ENCODE measurements around the gene SPA17.

The SPA17 gene

GRCh38 chr11:124717786-124718651 lies 44.3 kb downstream of the SPA17 start:
- no peak overlapping the region for H3K27ac ChIP-seq
- H3K9me3 ChIP-seq: no peaks in the 10 kb centered on the region
- H3K27me3 ChIP-seq: peaks cover 47% of the 10 kb centered on the region
- peak overlapping the region; percentile 61 for H3K4me3 ChIP-seq
- H3K4me2 ChIP-seq: peak overlapping the region; percentile 97
- TF ChIP-seq Cebpa-rat (IDR thresholded peaks at IDR 0.05): no peak
- no peak overlapping the region for H3K9ac ChIP-seq
- H3K4me1 ChIP-seq: peaks cover 71% of the 10 kb centered on the region
- H3K36me3 ChIP-seq: no peaks in the 10 kb centered on the region
- H4K20me1 ChIP-seq: peaks cover 17% of the 10 kb centered on the region; the same call in 1 of the 2 replicates

- Histone ChIP-seq H3K4me3 (no peak overlapping the region), H3K9me3 (no peaks in the 10 kb centered on the region), H3K27ac (no peak overlapping the region), H3K36me3 (no peaks in the 10 kb centered on the region), H3K4me2 (peak overlapping the region; percentile 97), H4K20me1 (peaks cover 17% of the 10 kb centered on the region; the same call in 1 of the 2 replicates), H3K27me3 (peaks cover 47% of the 10 kb centered on the region), H3K9ac (no peak overlapping the region), H3K4me1 (peaks cover 79% of the 10 kb centered on the region)
- no peak for TF ChIP-seq Cebpa-rat (IDR thresholded peaks at IDR 0.05)
Measured at GRCh38 chr11:124718801-124719200, 45.1 kb downstream of the SPA17 start.

GRCh38 chr11:124719534-124719933 lies 45.8 kb downstream of the SPA17 start:
- Histone ChIP-seq H3K36me3 (no peaks in the 10 kb centered on the region), H3K4me2 (peak overlapping the region; percentile 97; the same call in 1 of the 2 replicates), H3K9ac (no peak overlapping the region), H3K9me3 (no peaks in the 10 kb centered on the region), H3K4me1 (peaks cover 86% of the 10 kb centered on the region), H3K4me3 (no peak overlapping the region), H3K27me3 (peaks cover 47% of the 10 kb centered on the region), H3K27ac (no peak overlapping the region), H4K20me1 (peaks cover 17% of the 10 kb centered on the region; the same call in 1 of the 2 replicates)
- no peak for TF ChIP-seq Cebpa-rat (IDR thresholded peaks at IDR 0.05)

GRCh38 chr11:124722176-124722575 lies 48.5 kb downstream of the SPA17 start:
- no peaks in the 10 kb centered on the region for H3K36me3 ChIP-seq
- peak overlapping the region; percentile 96 for H3K4me2 ChIP-seq
- H3K9ac ChIP-seq: no peak overlapping the region
- H4K20me1 ChIP-seq: peaks cover 17% of the 10 kb centered on the region; the same call in 1 of the 2 replicates
- H3K27ac ChIP-seq: 0 out of 2 replicates have a peak overlapping the region, but pooled peaks have one; percentile 18
- H3K4me3 ChIP-seq: peak overlapping the region; percentile 32
- peaks cover 100% of the 10 kb centered on the region for H3K4me1 ChIP-seq
- H3K27me3 ChIP-seq: peaks cover 31% of the 10 kb centered on the region
- H3K9me3 ChIP-seq: no peaks in the 10 kb centered on the region
- no peak for TF ChIP-seq Cebpa-rat (IDR thresholded peaks at IDR 0.05)

GRCh38 chr11:124724979-124725718 lies 51.4 kb downstream of the SPA17 start:
- Histone ChIP-seq H3K27ac (peak overlapping the region; percentile 90), H3K4me3 (peak overlapping the region; percentile 50), H3K27me3 (peaks cover under 1% of the 10 kb centered on the region; the same call in 1 of the 2 replicates), H3K4me1 (peaks cover 75% of the 10 kb centered on the region), H3K36me3 (no peaks in the 10 kb centered on the region), H3K9ac (peak overlapping the region; percentile 73), H3K9me3 (no peaks in the 10 kb centered on the region), H3K4me2 (peak overlapping the region; percentile 96), H4K20me1 (no peaks in the 10 kb centered on the region)
- no peak for TF ChIP-seq Cebpa-rat (IDR thresholded peaks at IDR 0.05)

- TF ChIP-seq Cebpa-rat (IDR thresholded peaks at IDR 0.05): no peak
- H3K4me3 ChIP-seq: peak overlapping the region; percentile 50
- peak overlapping the region; percentile 73; the same call in 1 of the 2 replicates for H3K9ac ChIP-seq
- no peaks in the 10 kb centered on the region for H3K9me3 ChIP-seq
- no peaks in the 10 kb centered on the region for H3K27me3 ChIP-seq
- peaks cover 69% of the 10 kb centered on the region for H3K4me1 ChIP-seq
- no peaks in the 10 kb centered on the region for H3K36me3 ChIP-seq
- H3K27ac ChIP-seq: peak overlapping the region; percentile 90
- H4K20me1 ChIP-seq: no peaks in the 10 kb centered on the region
- peak overlapping the region; percentile 96 for H3K4me2 ChIP-seq
Measured at GRCh38 chr11:124725719-124726105, 52.0 kb downstream of the SPA17 start.

- H3K4me1 ChIP-seq: peaks cover 52% of the 10 kb centered on the region
- no peaks in the 10 kb centered on the region for H4K20me1 ChIP-seq
- H3K4me2 ChIP-seq: peak overlapping the region; percentile 96
- H3K27me3 ChIP-seq: no peaks in the 10 kb centered on the region
- no peak overlapping the region for H3K4me3 ChIP-seq
- no peak overlapping the region for H3K27ac ChIP-seq
- no peak for TF ChIP-seq Cebpa-rat (IDR thresholded peaks at IDR 0.05)
- H3K9ac ChIP-seq: no peak overlapping the region
- no peaks in the 10 kb centered on the region for H3K36me3 ChIP-seq
- no peaks in the 10 kb centered on the region for H3K9me3 ChIP-seq
Measured at GRCh38 chr11:124727474-124727873, 53.8 kb downstream of the SPA17 start.

GRCh38 chr11:124728134-124728533 lies 54.4 kb downstream of the SPA17 start:
- H3K36me3 ChIP-seq: no peaks in the 10 kb centered on the region
- H3K27ac ChIP-seq: no peak overlapping the region
- no peaks in the 10 kb centered on the region for H3K27me3 ChIP-seq
- H3K9ac ChIP-seq: no peak overlapping the region
- peaks cover 45% of the 10 kb centered on the region for H3K4me1 ChIP-seq
- no peak overlapping the region for H3K4me2 ChIP-seq
- H3K4me3 ChIP-seq: no peak overlapping the region
- H4K20me1 ChIP-seq: no peaks in the 10 kb centered on the region
- TF ChIP-seq Cebpa-rat (IDR thresholded peaks at IDR 0.05): no peak
- no peaks in the 10 kb centered on the region for H3K9me3 ChIP-seq

- H3K27me3 ChIP-seq: no peaks in the 10 kb centered on the region
- TF ChIP-seq Cebpa-rat (IDR thresholded peaks at IDR 0.05): no peak
- H3K4me2 ChIP-seq: no peak overlapping the region
- peaks cover 31% of the 10 kb centered on the region for H3K4me1 ChIP-seq
- no peaks in the 10 kb centered on the region for H3K36me3 ChIP-seq
- no peaks in the 10 kb centered on the region for H3K9me3 ChIP-seq
- H3K27ac ChIP-seq: no peak overlapping the region
- H4K20me1 ChIP-seq: no peaks in the 10 kb centered on the region
- no peak overlapping the region for H3K4me3 ChIP-seq
- H3K9ac ChIP-seq: no peak overlapping the region
Measured at GRCh38 chr11:124729571-124729970, 55.9 kb downstream of the SPA17 start.

- H3K4me1 ChIP-seq: peaks cover 17% of the 10 kb centered on the region
- H4K20me1 ChIP-seq: no peaks in the 10 kb centered on the region
- H3K4me3 ChIP-seq: no peak overlapping the region
- H3K27me3 ChIP-seq: no peaks in the 10 kb centered on the region
- no peak overlapping the region for H3K4me2 ChIP-seq
- no peaks in the 10 kb centered on the region for H3K9me3 ChIP-seq
- no peak overlapping the region for H3K9ac ChIP-seq
- no peak for TF ChIP-seq Cebpa-rat (IDR thresholded peaks at IDR 0.05)
- H3K27ac ChIP-seq: no peak overlapping the region
- H3K36me3 ChIP-seq: no peaks in the 10 kb centered on the region
Measured at GRCh38 chr11:124732230-124732629, 58.5 kb downstream of the SPA17 start.
